Neuronal stem cell (in vitro differentiated cells): ENCODE data around the gene NFIX.

ENCODE experiments used
- DNase-seq: peaks from one replicate; pipeline ENCODE4 v3.0.0-alpha.2; 2013; ENCODE audit warnings: low spot score
- H2AFZ ChIP-seq: one replicate; pipeline ENCODE4 v1.6.1; 2013; ENCODE audit warnings: mild to moderate bottlenecking, low read length, inconsistent platforms
- H2AK5ac ChIP-seq: 2 replicates; pipeline ENCODE4 v1.6.1; 2013; ENCODE audit warnings: low read depth, mild to moderate bottlenecking, inconsistent platforms, low read length, moderate library complexity, mixed read lengths
- H2BK120ac ChIP-seq: 2 replicates; pipeline ENCODE4 v1.6.1; 2013; ENCODE audit warnings: low read depth, mild to moderate bottlenecking, inconsistent platforms, low read length, moderate library complexity, mixed read lengths
- H2BK12ac ChIP-seq: one replicate; pipeline ENCODE4 v1.6.1; 2013; ENCODE audit warnings: low read length, inconsistent platforms
- H2BK15ac ChIP-seq: 2 replicates; pipeline ENCODE4 v1.6.1; 2013; ENCODE audit warnings: mild to moderate bottlenecking, low read length, inconsistent platforms, mixed read lengths
- H2BK5ac ChIP-seq: one replicate; pipeline ENCODE4 v1.6.1; 2013; ENCODE audit warnings: inconsistent platforms, mild to moderate bottlenecking, low read length, moderate library complexity
- H3K14ac ChIP-seq: one replicate; pipeline ENCODE4 v1.6.1; 2013; ENCODE audit warnings: low read length, inconsistent platforms
- H3K18ac ChIP-seq: 2 replicates; pipeline ENCODE4 v1.6.1; 2013; ENCODE audit warnings: low read length, inconsistent platforms
- H3K23ac ChIP-seq: 2 replicates; pipeline ENCODE4 v1.6.1; 2013; ENCODE audit warnings: low read depth, mild to moderate bottlenecking, mixed read lengths, low read length, inconsistent platforms; ENCODE audit not compliant: poor library complexity
- H3K27ac ChIP-seq: replicated peaks from 3 replicates; pipeline ENCODE4 v1.5.1; 2013; ENCODE audit warnings: low read length, inconsistent platforms
- H3K27me3 ChIP-seq, 3 experiments: 2 replicates each; pipeline ENCODE4 v1.6.1; 2013; ENCODE audit warnings: low read length in 3 of 3, mild to moderate bottlenecking in 2 of 3, inconsistent platforms in 1 of 3, low read depth in 1 of 3, mixed read lengths in 1 of 3, moderate library complexity in 1 of 3; ENCODE audit not compliant: control insufficient read depth in 3 of 3, insufficient read depth in 3 of 3
- H3K36me3 ChIP-seq, 2 donors: replicated peaks in 1 of 2; 2 replicates each; pipeline ENCODE4 v1.6.1; 2013; ENCODE audit warnings: low read length in 2 of 2; ENCODE audit not compliant: control insufficient read depth in 2 of 2, insufficient read depth in 2 of 2
- H3K4ac ChIP-seq: 2 replicates; pipeline ENCODE4 v1.6.1; 2013; ENCODE audit warnings: inconsistent platforms, mild to moderate bottlenecking, low read length, moderate library complexity
- H3K4me1 ChIP-seq, 2 donors: 1 replicate in 1 of 2; 2 replicates in 1 of 2; pipeline ENCODE4 v1.6.1; 2013; ENCODE audit warnings: low read length in 2 of 2, low read depth in 1 of 2; ENCODE audit not compliant: control insufficient read depth in 2 of 2, insufficient read depth in 1 of 2
- H3K4me2 ChIP-seq: one replicate; pipeline ENCODE4 v1.6.1; 2013; ENCODE audit warnings: mild to moderate bottlenecking, low read length, inconsistent platforms; ENCODE audit not compliant: insufficient read depth, poor library complexity, severe bottlenecking
- H3K4me3 ChIP-seq, 2 donors: 2 replicates each; pipeline ENCODE4 v1.5.1; 2013; ENCODE audit warnings: low read length in 2 of 2, mild to moderate bottlenecking in 2 of 2, inconsistent platforms in 1 of 2, moderate library complexity in 1 of 2
- H3K79me1 ChIP-seq: one replicate; pipeline ENCODE4 v1.6.1; 2013; ENCODE audit warnings: low read depth, mild to moderate bottlenecking, inconsistent platforms, low read length, moderate library complexity
- H3K9ac ChIP-seq: one replicate; pipeline ENCODE4 v1.6.1; 2013; ENCODE audit warnings: mild to moderate bottlenecking, low read depth, low read length, inconsistent platforms; ENCODE audit not compliant: poor library complexity
- H3K9me3 ChIP-seq, 2 donors: replicated peaks in 1 of 2; 2 replicates each; pipeline versions ENCODE3 to v1.6.1; 2013; ENCODE audit warnings: low read length in 2 of 2, mild to moderate bottlenecking in 2 of 2, inconsistent platforms in 1 of 2, low read depth in 1 of 2, mixed read lengths in 1 of 2, moderate library complexity in 1 of 2; ENCODE audit not compliant: control insufficient read depth in 2 of 2, insufficient read depth in 1 of 2
- H4K8ac ChIP-seq: one replicate; pipeline ENCODE4 v1.6.1; 2013; ENCODE audit warnings: low read depth, mild to moderate bottlenecking, inconsistent platforms, low read length, moderate library complexity
- H4K91ac ChIP-seq: one replicate; pipeline ENCODE4 v1.6.1; 2013; ENCODE audit warnings: low read length, low read depth, mild to moderate bottlenecking, inconsistent platforms; ENCODE audit not compliant: poor library complexity
- WGBS, 2 donors: extraction: QIAGEN DNeasy Blood & Tissue Kit; methylation state at CpG; one replicate each; pipeline ENCODE4 v1.1.7; 2013; ENCODE audit warnings: missing lambda C conversion rate in 2 of 2, mixed read lengths in 1 of 2; ENCODE audit not compliant: insufficient read length in 2 of 2, insufficient replicate concordance in 1 of 2; ENCODE audit errors: extremely low coverage in 2 of 2; 5-methylcytosine and 5-hydroxymethylcytosine counted together

The NFIX gene

GRCh38 chr19:12965017-12965811, 30.1 kb upstream of the NFIX start:
- Histone ChIP-seq H2BK12ac (no peak overlapping the region), H3K4me1 (peaks cover 3 to 5% of the 10 kb centered on the region in 2 donors), H3K23ac (peak overlapping the region; percentile 85), H4K91ac (no peak overlapping the region), H3K18ac (peak overlapping the region; percentile 88), H3K79me1 (no peaks in the 10 kb centered on the region), H3K4ac (no peak overlapping the region), H3K36me3 (no peaks in the 10 kb centered on the region), H3K9me3 (no peaks in the 10 kb centered on the region), H2BK15ac (peak overlapping the region; percentile 86), H2BK120ac (no peak overlapping the region), H2BK5ac (no peak overlapping the region), H2AFZ (peak overlapping the region; percentile 90), H4K8ac (no peak overlapping the region), H3K27ac (peak overlapping the region; percentile 68), H3K27me3 (peaks cover 0 to 12% (median 0%) of the 10 kb centered on the region in 3 experiments), H3K9ac (peak overlapping the region; percentile 83), H3K4me3 (peak overlapping the region; percentile 31 to 34), H3K4me2 (peak overlapping the region; percentile 67), H3K14ac (peak overlapping the region; percentile 47), H2AK5ac (no peak overlapping the region)
- DNase-seq: peak; percentile 72
- WGBS, 2 donors: no CpG with 5 or more reads among the region's 34 CpGs

- no peak overlapping the region for H2AK5ac ChIP-seq
- H3K4me3 ChIP-seq: peak overlapping the region in 1 of 2 donors; percentile 17
- no CpG with 5 or more reads among the region's 8 CpGs for WGBS, 2 donors
These were observed 29.5 kb upstream of the NFIX start for GRCh38 chr19:12965812-12966135.

GRCh38 chr19:12967907-12968306, 27.4 kb upstream of the NFIX start:
- Histone ChIP-seq H2AFZ (no peak overlapping the region), H2BK15ac (no peak overlapping the region), H3K4ac (no peak overlapping the region), H3K14ac (no peak overlapping the region), H4K91ac (no peak overlapping the region), H3K4me2 (no peak overlapping the region), H3K27ac (no peak overlapping the region), H2BK120ac (no peak overlapping the region), H3K23ac (no peak overlapping the region), H3K9ac (no peak overlapping the region), H3K4me1 (peaks cover 3 to 5% of the 10 kb centered on the region in 2 donors), H3K9me3 (no peaks in the 10 kb centered on the region), H2AK5ac (no peak overlapping the region), H2BK5ac (no peak overlapping the region), H3K4me3 (no peak overlapping the region), H2BK12ac (no peak overlapping the region), H3K79me1 (no peaks in the 10 kb centered on the region), H3K36me3 (no peaks in the 10 kb centered on the region), H4K8ac (no peak overlapping the region), H3K27me3 (peaks cover 0 to 17% (median 0%) of the 10 kb centered on the region in 3 experiments), H3K18ac (no peak overlapping the region)
- no CpG with 5 or more reads among the region's 5 CpGs for WGBS, 2 donors
- no peak for DNase-seq

More at GRCh38 chr19:12965812-12966135, 29.5 kb upstream of the NFIX start:
- no peak overlapping the region for H2BK12ac ChIP-seq
- no peak overlapping the region for H3K23ac ChIP-seq
- H3K36me3 ChIP-seq: no peaks in the 10 kb centered on the region
- peaks cover 0 to 15% (median 0%) of the 10 kb centered on the region in 3 experiments for H3K27me3 ChIP-seq
- peak overlapping the region; percentile 90 for H2AFZ ChIP-seq
- peak overlapping the region; percentile 67 for H3K4me2 ChIP-seq
- no peak overlapping the region for H3K4ac ChIP-seq
- peaks cover 3 to 5% of the 10 kb centered on the region in 2 donors for H3K4me1 ChIP-seq
- H3K79me1 ChIP-seq: no peaks in the 10 kb centered on the region
- H2BK15ac ChIP-seq: no peak overlapping the region
- no peak for DNase-seq
- H4K8ac ChIP-seq: no peak overlapping the region
- no peak overlapping the region for H3K9ac ChIP-seq
- no peak overlapping the region for H3K27ac ChIP-seq
- no peak overlapping the region for H3K14ac ChIP-seq
- H2BK5ac ChIP-seq: no peak overlapping the region
- peak overlapping the region; percentile 88 for H3K18ac ChIP-seq
- no peak overlapping the region for H2BK120ac ChIP-seq
- H3K9me3 ChIP-seq: no peaks in the 10 kb centered on the region
- no peak overlapping the region for H4K91ac ChIP-seq

GRCh38 chr19:12969292-12969988, 25.8 kb upstream of the NFIX start, which contains the start of gene DAND5:
Gene DAND5 (plus strand): TSS chr19:12969576. CDS start chr19:12969661, 85 bp downstream.
- H3K9me3 ChIP-seq: no peaks in the 10 kb centered on the region
- DNase-seq: no peak
- no CpG with 5 or more reads among the region's 14 CpGs for WGBS, 2 donors

More at GRCh38 chr19:12969292-12969988, 25.8 kb upstream of the NFIX start, which contains the start of gene DAND5:
- Histone ChIP-seq H3K4me1 (peaks cover 3 to 5% of the 10 kb centered on the region in 2 donors), H3K9ac (no peak within 1 kb of the TSS), H2BK15ac (no peak within 1 kb of the TSS), H3K79me1 (no peaks in the 10 kb centered on the region), H4K8ac (no peak within 1 kb of the TSS), H3K18ac (no peak within 1 kb of the TSS), H2AFZ (no peak within 1 kb of the TSS), H2AK5ac (peak within 1 kb of the TSS; percentile 39), H4K91ac (no peak within 1 kb of the TSS), H3K4ac (no peak within 1 kb of the TSS), H2BK5ac (no peak within 1 kb of the TSS), H3K4me2 (no peak within 1 kb of the TSS), H3K27me3 (peaks cover 0 to 28% (median 0%) of the 10 kb centered on the region in 3 experiments), H3K36me3 (no peaks in the 10 kb centered on the region), H2BK120ac (no peak within 1 kb of the TSS), H3K4me3 (no peak within 1 kb of the TSS), H2BK12ac (no peak within 1 kb of the TSS), H3K23ac (no peak within 1 kb of the TSS), H3K14ac (no peak within 1 kb of the TSS), H3K27ac (no peak within 1 kb of the TSS)
